ENCODE measurements around the gene GARNL3. TPM values are rescaled to one million over a fixed set of nuclear protein-coding genes. Genes with fewer than 3 reads are reported as not detected.

Gene GARNL3
- total RNA-seq, 4 donors from 2014 or later = 9.3 to 20.9 (median 14.7) TPM

DNA sequence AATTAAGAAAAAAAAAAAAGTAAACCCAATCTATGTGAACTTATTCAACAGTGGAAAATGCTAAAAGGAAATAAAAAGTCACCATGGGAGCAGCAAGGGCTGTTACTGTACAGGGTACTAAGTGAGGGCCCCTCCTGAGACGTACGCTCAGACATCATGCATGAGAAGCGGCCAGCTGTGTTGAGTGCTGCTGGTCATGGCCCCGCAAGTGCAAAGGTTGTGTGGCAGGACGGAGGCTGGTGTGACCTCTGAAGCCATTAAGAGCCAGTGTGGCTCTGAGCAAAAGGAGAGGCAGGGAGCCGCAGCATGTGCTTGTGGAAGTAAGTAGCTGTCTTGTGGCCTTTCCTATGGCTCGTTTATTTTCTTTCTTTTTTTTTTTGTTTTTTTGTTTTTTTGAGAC lies 156.5 kb downstream of the GARNL3 start:
- TF ChIP-seq, protein P1, sequence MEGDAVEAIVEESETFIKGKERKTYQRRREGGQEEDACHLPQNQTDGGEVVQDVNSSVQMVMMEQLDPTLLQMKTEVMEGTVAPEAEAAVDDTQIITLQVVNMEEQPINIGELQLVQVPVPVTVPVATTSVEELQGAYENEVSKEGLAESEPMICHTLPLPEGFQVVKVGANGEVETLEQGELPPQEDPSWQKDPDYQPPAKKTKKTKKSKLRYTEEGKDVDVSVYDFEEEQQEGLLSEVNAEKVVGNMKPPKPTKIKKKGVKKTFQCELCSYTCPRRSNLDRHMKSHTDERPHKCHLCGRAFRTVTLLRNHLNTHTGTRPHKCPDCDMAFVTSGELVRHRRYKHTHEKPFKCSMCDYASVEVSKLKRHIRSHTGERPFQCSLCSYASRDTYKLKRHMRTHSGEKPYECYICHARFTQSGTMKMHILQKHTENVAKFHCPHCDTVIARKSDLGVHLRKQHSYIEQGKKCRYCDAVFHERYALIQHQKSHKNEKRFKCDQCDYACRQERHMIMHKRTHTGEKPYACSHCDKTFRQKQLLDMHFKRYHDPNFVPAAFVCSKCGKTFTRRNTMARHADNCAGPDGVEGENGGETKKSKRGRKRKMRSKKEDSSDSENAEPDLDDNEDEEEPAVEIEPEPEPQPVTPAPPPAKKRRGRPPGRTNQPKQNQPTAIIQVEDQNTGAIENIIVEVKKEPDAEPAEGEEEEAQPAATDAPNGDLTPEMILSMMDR (IDR thresholded peaks at IDR 0.05; ENCODE audit: low read depth) = no peak

- TF ChIP-seq, protein P1 (IDR thresholded peaks at IDR 0.05; ENCODE audit: low read depth) = no peak
These were observed 157.7 kb downstream of the GARNL3 start for GRCh38 chr9:127422133-127422782.

DNA sequence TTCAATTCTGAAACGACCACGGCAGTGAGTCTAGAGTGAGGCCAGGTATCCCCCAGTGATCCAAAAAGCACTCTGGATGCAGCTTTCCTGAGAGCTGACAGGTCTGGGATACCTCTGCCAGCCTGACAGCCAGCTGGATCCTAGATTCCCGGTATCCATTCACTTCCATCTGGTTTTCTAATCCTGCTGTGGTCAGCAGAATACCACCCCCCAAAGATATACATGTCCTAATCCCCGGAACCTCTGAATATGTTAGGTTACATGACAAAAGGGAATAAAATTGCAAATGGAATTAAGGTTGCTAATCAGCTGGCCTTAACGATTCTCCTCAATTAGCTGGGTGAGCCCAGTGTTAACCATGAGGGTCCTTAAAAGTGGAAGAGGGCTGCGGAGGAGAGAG lies 158.2 kb downstream of the GARNL3 start:
- TF ChIP-seq, protein P1 (IDR thresholded peaks at IDR 0.05; ENCODE audit: low read depth) = no peak

DNA sequence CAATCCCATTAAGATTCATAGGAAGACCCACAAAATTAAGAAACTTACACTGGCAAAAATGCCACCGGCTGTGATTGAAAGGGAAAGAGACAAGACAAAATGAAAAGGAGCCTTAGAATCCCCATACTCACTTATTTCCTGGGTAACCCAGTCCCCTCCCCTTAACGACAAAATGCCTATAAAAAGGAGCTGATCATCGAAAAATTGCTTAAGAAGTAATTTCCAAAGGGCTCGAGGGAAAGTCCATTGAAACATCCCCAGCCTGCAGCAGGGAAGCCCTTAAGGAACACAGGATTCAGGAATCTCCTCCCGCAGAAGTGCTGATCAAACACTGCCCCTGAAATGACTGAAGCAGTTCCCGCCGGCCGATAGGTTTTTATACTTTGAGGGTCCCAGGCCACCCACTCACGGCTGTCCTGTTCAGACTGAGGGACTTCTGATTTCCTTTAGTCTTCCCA lies 158.9 kb downstream of the GARNL3 start:
- TF ChIP-seq, protein P1 (IDR thresholded peaks at IDR 0.05; ENCODE audit: low read depth) = no peak

- TF ChIP-seq, protein P1 (IDR thresholded peaks at IDR 0.05; ENCODE audit: low read depth) = no peak
These were observed 159.5 kb downstream of the GARNL3 start, which contains the start of gene ZNF79 for GRCh38 chr9:127423934-127424675. Gene ZNF79 (plus strand): TSS chr9:127424382. CDS start chr9:127424788, 406 bp downstream.

GRCh38 chr9:127424676-127424999 lies 160.1 kb downstream of the GARNL3 start:
- TF ChIP-seq, protein P1 (IDR thresholded peaks at IDR 0.05; ENCODE audit: low read depth) = no peak

- TF ChIP-seq, protein P1 (IDR thresholded peaks at IDR 0.05; ENCODE audit: low read depth) = no peak
These were observed 162.2 kb downstream of the GARNL3 start for GRCh38 chr9:127426756-127427155.
